ENCODE measurements around the gene RAC3. TPM values are rescaled to one million over a fixed set of nuclear protein-coding genes. Genes with fewer than 3 reads are reported as not detected.

The RAC3 gene
- total RNA-seq, 1 experiment from 2014 or later, result 24.8 TPM

GRCh38 chr17:82043507-82043906 lies 12.0 kb downstream of the RAC3 start:
- intact Hi-C loops (cut with micrococcal nuclease; ENCODE audit: unreplicated experiment), result no loop called here
- no TSS peak for BruUV-seq (replicated peaks)
- Histone ChIP-seq H3K4me3 (ENCODE audit: low read depth, low read length, poor library complexity, severe bottlenecking) (no peak overlapping the region), H3K9me3 (ENCODE audit: low read depth, low read length, poor library complexity, severe bottlenecking) (no peaks in the 10 kb centered on the region), H3K4me1 (ENCODE audit: insufficient read depth, low read length, poor library complexity, severe bottlenecking) (no peaks in the 10 kb centered on the region), H3K27me3 (replicated peaks; ENCODE audit: insufficient read depth, low read depth, low read length, poor library complexity) (no peaks in the 10 kb centered on the region), H3K27ac (ENCODE audit: low read depth, low read length, poor library complexity, severe bottlenecking) (no peak overlapping the region), H3K36me3 (ENCODE audit: insufficient read depth, low read length, poor library complexity, severe bottlenecking) (peaks cover 12% of the 10 kb centered on the region)
- DNase-seq (ENCODE audit: low spot score), result no peak
- ChIA-PET POLR2A (ENCODE audit: low non-redundant PET) (no interaction called here), CTCF (no interaction called here)
- TF ChIP-seq EZH2 (IDR thresholded peaks at IDR 0.05; ENCODE audit: borderline replicate concordance, low read depth, low read length, poor library complexity, severe bottlenecking) (no peak), CTCF (conservative IDR thresholded peaks at IDR 0.05; ENCODE audit: low read depth, low read length) (no peak)

- Histone ChIP-seq H3K4me1 (ENCODE audit: insufficient read depth, low read length, poor library complexity, severe bottlenecking) (no peaks in the 10 kb centered on the region), H3K27ac (ENCODE audit: low read depth, low read length, poor library complexity, severe bottlenecking) (no peak overlapping the region), H3K9me3 (ENCODE audit: low read depth, low read length, poor library complexity, severe bottlenecking) (no peaks in the 10 kb centered on the region), H3K27me3 (replicated peaks; ENCODE audit: insufficient read depth, low read depth, low read length, poor library complexity) (no peaks in the 10 kb centered on the region), H3K4me3 (ENCODE audit: low read depth, low read length, poor library complexity, severe bottlenecking) (no peak overlapping the region), H3K36me3 (ENCODE audit: insufficient read depth, low read length, poor library complexity, severe bottlenecking) (peaks cover 25% of the 10 kb centered on the region)
- intact Hi-C loops (cut with micrococcal nuclease; ENCODE audit: unreplicated experiment), result no loop called here
- no TSS peak for BruUV-seq (replicated peaks)
- ChIA-PET POLR2A (ENCODE audit: low non-redundant PET) (no interaction called here), CTCF (no interaction called here)
- TF ChIP-seq CTCF (conservative IDR thresholded peaks at IDR 0.05; ENCODE audit: low read depth, low read length), result no peak
- TF ChIP-seq EZH2 (IDR thresholded peaks at IDR 0.05; ENCODE audit: borderline replicate concordance, low read depth, low read length, poor library complexity, severe bottlenecking), result no peak
- DNase-seq (ENCODE audit: low spot score), result no peak
Observed at GRCh38 chr17:82045936-82046484, 14.5 kb downstream of the RAC3 start.

GRCh38 chr17:82046903-82047302 lies 15.4 kb downstream of the RAC3 start:
- ChIA-PET CTCF (no interaction called here), POLR2A (ENCODE audit: low non-redundant PET) (no interaction called here)
- Histone ChIP-seq H3K4me3 (ENCODE audit: low read depth, low read length, poor library complexity, severe bottlenecking) (no peak overlapping the region), H3K9me3 (ENCODE audit: low read depth, low read length, poor library complexity, severe bottlenecking) (no peaks in the 10 kb centered on the region), H3K27me3 (replicated peaks; ENCODE audit: insufficient read depth, low read depth, low read length, poor library complexity) (no peaks in the 10 kb centered on the region), H3K27ac (ENCODE audit: low read depth, low read length, poor library complexity, severe bottlenecking) (no peak overlapping the region), H3K4me1 (ENCODE audit: insufficient read depth, low read length, poor library complexity, severe bottlenecking) (no peaks in the 10 kb centered on the region), H3K36me3 (ENCODE audit: insufficient read depth, low read length, poor library complexity, severe bottlenecking) (peaks cover 25% of the 10 kb centered on the region)
- DNase-seq (ENCODE audit: low spot score), result no peak
- TF ChIP-seq CTCF (conservative IDR thresholded peaks at IDR 0.05; ENCODE audit: low read depth, low read length) (no peak), EZH2 (IDR thresholded peaks at IDR 0.05; ENCODE audit: borderline replicate concordance, low read depth, low read length, poor library complexity, severe bottlenecking) (no peak)
- no TSS peak for BruUV-seq (replicated peaks)
- intact Hi-C loops (cut with micrococcal nuclease; ENCODE audit: unreplicated experiment), result no loop called here
